PC-3 (cell line): Measurements from ENCODE around the gene TAPBPL. TPM values are rescaled to one million over a fixed set of nuclear protein-coding genes. Genes with fewer than 3 reads are reported as not detected.

Experiments
- ATAC-seq: fragments of 200-7000 bp; cut with Tn5 transposase; 2 replicates; pipeline ENCODE4 v1.9.1; 2020; ENCODE audit warnings: mild to moderate bottlenecking, moderate library complexity
- BruUV-seq: library from RNA; stranded (reverse); fragments of 400-500 nt; replicated peaks from 2 replicates; lab custom pipeline; 2021; lab: Mats Ljungman, UMichigan
- CTCF ChIA-PET: fragments of 300-600 bp; sonication (Branson Sonifier 250); formaldehyde crosslinking; loops from one replicate; lab custom pipeline; 2022; ENCODE audit warnings: antibody characterized with exemption; lab: Charles Lee
- POLR2A ChIA-PET: fragments of 300-600 bp; sonication (Branson Sonifier 250); formaldehyde crosslinking; loops from one replicate; lab custom pipeline; 2022; ENCODE audit warnings: antibody characterized with exemption; ENCODE audit not compliant: unreplicated experiment; lab: Charles Lee
- DNase-seq: peaks from one replicate; pipeline ENCODE4 v3.0.0-alpha.2; 2015
- H2AFZ ChIP-seq: fragments of 300-600 bp; sonication (generic); 2 replicates; pipeline ENCODE4 v1.6.0; 2016; ENCODE audit warnings: antibody characterized with exemption, low read length
- H3F3A ChIP-seq: fragments of 300-600 bp; sonication (generic); one replicate; pipeline ENCODE4 v1.6.0; 2017; ENCODE audit warnings: antibody characterized with exemption, low read length, control low read depth, mild to moderate bottlenecking; ENCODE audit not compliant: unreplicated experiment
- H3K27ac ChIP-seq: fragments of 300-600 bp; sonication (generic); 2 replicates; pipeline ENCODE4 v1.5.1; 2016; ENCODE audit warnings: mild to moderate bottlenecking, low read length
- H3K27me3 ChIP-seq: fragments of 300-600 bp; sonication (generic); 2 replicates; pipeline ENCODE4 v1.6.1; 2016; ENCODE audit warnings: low read length, mixed read lengths
- H3K36me3 ChIP-seq: fragments of 300-600 bp; sonication (generic); 2 replicates; pipeline ENCODE4 v1.6.1; 2016; ENCODE audit warnings: low read depth, mixed run types, low read length, mixed read lengths
- H3K4me1 ChIP-seq: fragments of 300-600 bp; sonication (generic); 2 replicates; pipeline ENCODE4 v1.5.1; 2016; ENCODE audit warnings: low read length; ENCODE audit not compliant: insufficient read depth
- H3K4me2 ChIP-seq: fragments of 300-600 bp; sonication (generic); 2 replicates; pipeline ENCODE4 v1.6.0; 2016; ENCODE audit warnings: low read length
- H3K4me3 ChIP-seq: fragments of 300-600 bp; sonication (generic); 2 replicates; pipeline ENCODE4 v1.5.1; 2016; ENCODE audit warnings: mild to moderate bottlenecking, low read length, mixed read lengths
- H3K79me2 ChIP-seq: fragments of 300-600 bp; sonication (generic); 2 replicates; pipeline ENCODE4 v1.6.1; 2017; ENCODE audit warnings: low read length, mixed read lengths
- H3K9ac ChIP-seq: fragments of 300-600 bp; sonication (generic); 2 replicates; pipeline ENCODE4 v1.6.0; 2016; ENCODE audit warnings: mild to moderate bottlenecking, low read length
- H3K9me2 ChIP-seq: fragments of 300-600 bp; sonication (generic); replicated peaks from 2 replicates; pipeline ENCODE4 v1.6.1; 2016; ENCODE audit warnings: mixed run types, low read length, mixed read lengths
- H3K9me3 ChIP-seq: fragments of 300-600 bp; sonication (generic); 2 replicates; pipeline ENCODE4 v1.6.1; 2016; ENCODE audit warnings: low read length, mixed read lengths
- H4K20me1 ChIP-seq: fragments of 300-600 bp; sonication (generic); 2 replicates; pipeline ENCODE4 v1.6.1; 2016; ENCODE audit warnings: low read length, mixed read lengths
- CTCF ChIP-seq: fragments of 300-600 bp; sonication (generic); conservative IDR thresholded peaks from 2 replicates; pipeline ENCODE4 v1.5.1; 2017; ENCODE audit warnings: antibody characterized with exemption, low read depth, mild to moderate bottlenecking, low read length
- EZH2 ChIP-seq: fragments of 300-600 bp; sonication (generic); IDR thresholded peaks from one replicate; pipeline ENCODE4 v1.6.1; 2017; ENCODE audit warnings: antibody characterized with exemption, mild to moderate bottlenecking, low read length; ENCODE audit not compliant: unreplicated experiment
- EZH2phosphoT487 ChIP-seq: fragments of 300-600 bp; sonication (generic); IDR thresholded peaks from 2 replicates; pipeline ENCODE4 v1.6.1; 2018; ENCODE audit warnings: mild to moderate bottlenecking, antibody characterized with exemption, low read length, borderline replicate concordance
- intact Hi-C: fragments of 100-400 bp; cut with micrococcal nuclease; formaldehyde crosslinking; loops from 2 replicates; pipeline ENCODE4 v1.9.0; 2023
- total RNA-seq: library from RNA; depleted of rRNA; stranded (reverse); fragments of >200 nt; gene quantifications from 2 replicates; pipeline ENCODE4 v1.2.3, GENCODE V29; 2014

TAPBPL gene
- total RNA-seq, 1 experiment from 2014 or later = 0.47 TPM

- peaks cover 8% of the 10 kb centered on the region for H3F3A ChIP-seq
- H3K4me2 ChIP-seq = peak overlapping the region; percentile 74
- ChIA-PET POLR2A (no interaction called here), CTCF (no interaction called here)
- H3K4me1 ChIP-seq = peaks cover 19% of the 10 kb centered on the region
- H3K27me3 ChIP-seq = no peaks in the 10 kb centered on the region
- peak; percentile 94 for DNase-seq
- H3K9me3 ChIP-seq = no peaks in the 10 kb centered on the region
- H3K4me3 ChIP-seq = peak overlapping the region; percentile 52
- no peaks in the 10 kb centered on the region for H3K9me2 ChIP-seq
- ATAC-seq = peak; percentile 90
- H2AFZ ChIP-seq = peak overlapping the region; percentile 72
- H4K20me1 ChIP-seq = no peaks in the 10 kb centered on the region
- H3K79me2 ChIP-seq = no peaks in the 10 kb centered on the region
- TF ChIP-seq EZH2phosphoT487 (no peak), CTCF (no peak)
- peak overlapping the region; percentile 94 for H3K27ac ChIP-seq
- TSS peak; percentile 86 for BruUV-seq
- H3K36me3 ChIP-seq = no peaks in the 10 kb centered on the region
- H3K9ac ChIP-seq = peak overlapping the region; percentile 75
- intact Hi-C loops = loop anchor here (2.0 kb wide), 1 partner anchor 34 kb away; no protein-coding TSS in a partner anchor
Measured at GRCh38 chr12:6430124-6430989, 21.5 kb upstream of the TAPBPL start.

- H3K27ac ChIP-seq = no peak overlapping the region
- H3K4me2 ChIP-seq = no peak overlapping the region
- intact Hi-C loops = no loop called here
- TF ChIP-seq CTCF (no peak), EZH2phosphoT487 (no peak), EZH2 (no peak)
- no peak overlapping the region for H2AFZ ChIP-seq
- peaks cover 8% of the 10 kb centered on the region for H3F3A ChIP-seq
- no peaks in the 10 kb centered on the region for H3K9me2 ChIP-seq
- H4K20me1 ChIP-seq = no peaks in the 10 kb centered on the region
- peaks cover 19% of the 10 kb centered on the region for H3K4me1 ChIP-seq
- no peak for DNase-seq
- no TSS peak for BruUV-seq
- H3K9me3 ChIP-seq = no peaks in the 10 kb centered on the region
- H3K9ac ChIP-seq = no peak overlapping the region
- H3K27me3 ChIP-seq = no peaks in the 10 kb centered on the region
- H3K79me2 ChIP-seq = no peaks in the 10 kb centered on the region
- ATAC-seq = no peak
- H3K36me3 ChIP-seq = no peaks in the 10 kb centered on the region
- POLR2A ChIA-PET = no interaction called here
- CTCF ChIA-PET = no interaction called here
- no peak overlapping the region for H3K4me3 ChIP-seq
Measured at GRCh38 chr12:6432991-6433390, 18.9 kb upstream of the TAPBPL start.
